ENCODE measurements around the gene MYL5. TPM values are rescaled to one million over a fixed set of nuclear protein-coding genes. Genes with fewer than 3 reads are reported as not detected.

MYL5 gene
- total and polyA plus RNA-seq, 11 donors: 1.4 to 12.9 (median 4.4) TPM

DNA sequence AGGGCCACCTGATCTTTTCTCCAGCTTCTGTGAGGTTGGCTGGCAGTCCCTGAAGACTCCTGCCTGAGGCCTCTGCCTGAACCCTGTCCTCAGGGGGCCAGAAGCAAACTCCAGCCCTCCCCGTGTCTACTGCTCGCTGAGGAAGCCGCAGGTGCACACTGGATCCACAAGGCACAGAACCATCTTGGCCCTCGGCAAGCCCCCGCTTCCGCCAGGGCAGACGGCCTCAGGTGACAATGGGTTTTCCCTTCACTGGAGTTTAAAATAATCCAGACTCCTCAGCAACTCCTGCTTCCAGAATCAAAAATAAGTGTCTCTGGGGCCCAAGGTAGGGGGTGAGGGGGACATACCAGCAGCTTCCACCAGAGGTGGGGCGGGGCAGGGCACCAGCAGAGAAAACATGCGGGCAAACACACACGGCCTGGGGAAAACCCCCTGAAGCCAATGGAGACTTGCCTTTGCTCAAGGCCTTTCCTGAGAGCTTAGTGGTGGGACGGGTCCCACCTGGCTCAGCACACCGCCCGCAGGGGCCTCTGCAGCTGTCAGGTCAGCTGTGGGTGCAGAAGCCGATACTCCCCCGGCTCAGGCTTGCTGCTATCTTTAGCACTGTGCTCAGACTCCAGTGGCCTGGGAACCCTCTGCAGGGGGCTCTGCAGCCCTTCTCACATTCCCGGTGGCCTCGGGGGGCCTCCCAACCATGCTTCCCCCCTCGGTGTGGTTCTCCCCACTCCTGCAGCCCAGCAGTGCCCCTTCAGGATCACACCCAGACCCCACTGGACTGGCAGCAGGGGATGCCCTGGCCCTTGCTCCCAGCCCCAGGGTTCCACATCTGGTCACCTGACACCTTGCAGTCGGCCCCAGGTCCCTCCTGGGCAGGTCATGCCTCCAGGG is 1.9 kb downstream of the MYL5 start:
- DNase-seq: peak in 1 of 5 donors; percentile 44
- H3K27me3 ChIP-seq: no peaks in the 10 kb centered on the region
- TF ChIP-seq POLR2A (IDR thresholded peaks at IDR 0.05): no peak
- TF ChIP-seq CTCF (IDR thresholded peaks at IDR 0.05): no peak
- ATAC-seq: no peak
- WGBS, 4 donors: 54 to 78% (median 62%) methylated on average over 7 to 19 of the region's 19 CpGs
- H3K9me3 ChIP-seq: no peaks in the 10 kb centered on the region
- peaks cover 0 to 21% (median 18%) of the 10 kb centered on the region in 9 donors for H3K36me3 ChIP-seq
- H3K4me3 ChIP-seq: no peak overlapping the region
- intact Hi-C loops (cut with DNase I): loop anchor here in 3 of 10 donors (10.0 kb wide), 2 partner anchors 201 to 431 kb away; no protein-coding TSS in a partner anchor
- H3K4me1 ChIP-seq: peaks cover 12 to 41% (median 28%) of the 10 kb centered on the region in 12 donors
- H3K27ac ChIP-seq: no peak overlapping the region

DNA sequence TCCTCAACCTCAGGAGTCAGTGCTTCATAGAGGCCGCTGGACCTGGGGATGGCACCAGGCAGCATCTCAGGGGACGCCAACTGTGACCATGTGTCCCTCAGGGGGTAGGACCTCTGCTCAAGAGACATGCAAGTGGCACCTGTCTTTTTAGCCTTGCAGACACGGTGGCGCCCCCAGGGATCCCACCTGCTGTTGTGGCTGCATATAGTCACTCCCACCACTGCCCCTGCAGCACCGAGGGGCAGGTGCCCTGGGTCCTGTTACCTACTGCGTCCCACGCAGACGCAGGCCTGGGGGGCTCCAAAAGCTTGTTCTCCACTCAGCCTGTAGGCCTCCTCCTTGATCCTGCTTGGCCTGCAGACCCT is 2.5 kb downstream of the MYL5 start:
- no peak for TF ChIP-seq CTCF (IDR thresholded peaks at IDR 0.05)
- TF ChIP-seq POLR2A (IDR thresholded peaks at IDR 0.05): no peak
- Histone ChIP-seq H3K4me1 (peaks cover 12 to 43% (median 30%) of the 10 kb centered on the region in 12 donors), H3K4me3 (no peak overlapping the region), H3K27ac (no peak overlapping the region), H3K36me3 (peaks cover 0 to 15% (median 12%) of the 10 kb centered on the region in 9 donors), H3K27me3 (no peaks in the 10 kb centered on the region), H3K9me3 (no peaks in the 10 kb centered on the region)
- no peak for ATAC-seq
- 79 to 85% (median 80%) methylated on average over 2 to 8 of the region's 8 CpGs; no CpG with 5 or more reads in 1 of the 4 donors for WGBS, 4 donors
- DNase-seq: peak in 1 of 5 donors; percentile 59
- intact Hi-C loops (cut with DNase I): loop anchor here in 3 of 10 donors (10.0 kb wide), 2 partner anchors 202 to 432 kb away; no protein-coding TSS in a partner anchor

DNA sequence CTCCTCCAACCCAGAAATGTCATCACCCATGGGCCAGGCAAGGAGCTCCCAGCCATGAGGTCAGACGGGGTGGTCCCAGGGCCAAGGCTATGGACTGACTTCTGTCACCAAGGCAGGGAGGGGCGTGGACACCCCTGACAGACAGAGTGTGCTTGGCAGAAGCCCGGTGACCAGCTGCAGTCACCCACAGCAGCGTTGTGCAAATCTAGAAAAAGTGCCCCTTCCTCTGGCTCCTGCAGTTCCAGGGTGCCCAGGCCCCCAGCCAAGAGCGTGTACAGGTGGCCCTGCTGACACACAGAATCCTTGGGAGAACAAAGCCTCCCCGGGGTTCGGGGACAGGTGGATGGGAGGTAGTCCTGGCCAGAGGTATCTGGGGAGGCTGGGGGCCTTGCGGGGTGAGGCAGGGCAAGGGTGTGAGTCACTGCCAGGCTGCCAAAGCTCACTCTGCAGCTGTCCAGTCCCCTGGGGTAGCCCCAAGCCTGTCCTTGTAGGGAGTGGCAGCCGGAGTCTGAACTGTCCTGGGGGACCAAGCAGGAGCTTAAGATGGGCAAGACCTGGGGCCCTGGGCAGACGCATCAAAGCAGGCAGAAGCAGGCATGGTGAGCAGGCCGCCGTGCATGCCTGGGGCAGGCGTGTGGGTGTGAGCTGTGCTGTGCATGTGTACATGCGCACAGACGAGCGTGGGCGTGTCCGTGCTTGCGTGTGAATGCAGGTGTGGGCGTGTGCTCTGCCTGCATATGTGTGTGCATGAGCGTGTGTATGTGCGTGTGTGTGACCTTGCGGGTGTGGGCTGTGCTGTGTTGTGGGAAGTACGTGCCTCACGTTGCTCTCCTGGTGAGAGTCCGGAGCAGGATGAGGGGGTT is 3.3 kb downstream of the MYL5 start:
- DNase-seq: peak in 1 of 5 donors; percentile 56
- Histone ChIP-seq H3K4me3 (no peak overlapping the region), H3K4me1 (peaks cover 12 to 43% (median 31%) of the 10 kb centered on the region in 12 donors), H3K27ac (no peak overlapping the region), H3K27me3 (no peaks in the 10 kb centered on the region), H3K36me3 (peaks cover 0 to 6% (median 5%) of the 10 kb centered on the region in 9 donors), H3K9me3 (no peaks in the 10 kb centered on the region)
- intact Hi-C loops (cut with DNase I): loop anchor here in 3 of 10 donors (10.0 kb wide), 2 partner anchors 203 to 433 kb away; no protein-coding TSS in a partner anchor
- TF ChIP-seq POLR2A (IDR thresholded peaks at IDR 0.05) (no peak), CTCF (IDR thresholded peaks at IDR 0.05) (no peak)
- no peak for ATAC-seq
- WGBS, 4 donors: 69 to 82% (median 75%) methylated on average over 24 to 26 of the region's 26 CpGs
